ENCODE measurements around the gene PCBP3.

The PCBP3 gene

DNA sequence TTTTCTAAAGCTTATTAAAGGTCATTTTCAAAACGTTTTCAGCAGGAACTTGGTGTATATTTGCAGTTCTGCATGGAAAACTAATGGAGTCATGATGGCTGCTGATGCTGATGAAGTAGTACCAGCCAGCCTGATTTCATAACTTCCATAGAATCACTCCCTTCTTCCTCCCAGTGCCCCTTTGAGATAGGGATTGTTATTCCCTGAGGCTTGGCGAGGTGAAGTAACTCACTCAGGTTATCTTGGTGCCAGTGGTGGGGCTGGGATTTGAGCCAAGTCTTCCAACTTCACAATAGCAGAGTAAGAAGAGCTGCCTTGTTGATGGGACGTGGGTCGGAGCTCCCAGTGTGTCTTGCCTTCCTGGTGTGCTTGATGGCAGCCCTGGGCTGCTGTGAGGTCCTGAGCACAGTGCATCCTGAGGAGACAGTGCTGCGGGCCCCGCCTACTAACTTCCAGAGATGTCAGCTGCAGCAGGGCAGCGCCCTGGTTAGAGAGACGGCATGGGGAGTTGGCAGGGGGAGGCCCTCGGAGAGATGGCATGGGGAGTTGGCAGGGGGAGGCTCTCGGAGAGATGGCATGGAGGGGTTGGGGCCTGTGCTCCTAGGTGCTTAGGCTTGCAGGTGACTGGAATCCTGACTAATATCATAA, 92.6 kb downstream of the PCBP3 start:
- H3K27me3 ChIP-seq (replicated peaks; ENCODE audit: insufficient read depth, low read length) = no peaks in the 10 kb centered on the region
- no peak overlapping the region for H3K4me3 ChIP-seq (ENCODE audit: low read length)
- no peaks in the 10 kb centered on the region for H3K36me3 ChIP-seq (replicated peaks; ENCODE audit: insufficient read depth, low read length)
- H2AFZ ChIP-seq (ENCODE audit: low read length) = 0 out of 2 replicates have a peak overlapping the region, but pooled peaks have one; percentile 23
- DNase-seq = no peak
- no peaks in the 10 kb centered on the region for H3K79me2 ChIP-seq (ENCODE audit: low read length)
- H3K4me1 ChIP-seq (ENCODE audit: low read length) = peaks cover 17% of the 10 kb centered on the region
- H3F3A ChIP-seq (ENCODE audit: insufficient read depth, low read length) = no peaks in the 10 kb centered on the region
- no peak overlapping the region for H3K9ac ChIP-seq (ENCODE audit: low read length)
- H4K20me1 ChIP-seq (ENCODE audit: insufficient read depth, low read length) = no peaks in the 10 kb centered on the region
- H3K9me3 ChIP-seq (replicated peaks; ENCODE audit: insufficient read depth, low read length) = no peaks in the 10 kb centered on the region
- H3K9me2 ChIP-seq (replicated peaks; ENCODE audit: insufficient read depth, low read length) = no peaks in the 10 kb centered on the region
- TF ChIP-seq, protein P1, sequence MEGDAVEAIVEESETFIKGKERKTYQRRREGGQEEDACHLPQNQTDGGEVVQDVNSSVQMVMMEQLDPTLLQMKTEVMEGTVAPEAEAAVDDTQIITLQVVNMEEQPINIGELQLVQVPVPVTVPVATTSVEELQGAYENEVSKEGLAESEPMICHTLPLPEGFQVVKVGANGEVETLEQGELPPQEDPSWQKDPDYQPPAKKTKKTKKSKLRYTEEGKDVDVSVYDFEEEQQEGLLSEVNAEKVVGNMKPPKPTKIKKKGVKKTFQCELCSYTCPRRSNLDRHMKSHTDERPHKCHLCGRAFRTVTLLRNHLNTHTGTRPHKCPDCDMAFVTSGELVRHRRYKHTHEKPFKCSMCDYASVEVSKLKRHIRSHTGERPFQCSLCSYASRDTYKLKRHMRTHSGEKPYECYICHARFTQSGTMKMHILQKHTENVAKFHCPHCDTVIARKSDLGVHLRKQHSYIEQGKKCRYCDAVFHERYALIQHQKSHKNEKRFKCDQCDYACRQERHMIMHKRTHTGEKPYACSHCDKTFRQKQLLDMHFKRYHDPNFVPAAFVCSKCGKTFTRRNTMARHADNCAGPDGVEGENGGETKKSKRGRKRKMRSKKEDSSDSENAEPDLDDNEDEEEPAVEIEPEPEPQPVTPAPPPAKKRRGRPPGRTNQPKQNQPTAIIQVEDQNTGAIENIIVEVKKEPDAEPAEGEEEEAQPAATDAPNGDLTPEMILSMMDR (IDR thresholded peaks at IDR 0.05; ENCODE audit: low read length) = no peak
- H3K4me2 ChIP-seq (ENCODE audit: low read depth, low read length) = no peak overlapping the region
- H3K27ac ChIP-seq (ENCODE audit: low read length) = no peak overlapping the region

DNA sequence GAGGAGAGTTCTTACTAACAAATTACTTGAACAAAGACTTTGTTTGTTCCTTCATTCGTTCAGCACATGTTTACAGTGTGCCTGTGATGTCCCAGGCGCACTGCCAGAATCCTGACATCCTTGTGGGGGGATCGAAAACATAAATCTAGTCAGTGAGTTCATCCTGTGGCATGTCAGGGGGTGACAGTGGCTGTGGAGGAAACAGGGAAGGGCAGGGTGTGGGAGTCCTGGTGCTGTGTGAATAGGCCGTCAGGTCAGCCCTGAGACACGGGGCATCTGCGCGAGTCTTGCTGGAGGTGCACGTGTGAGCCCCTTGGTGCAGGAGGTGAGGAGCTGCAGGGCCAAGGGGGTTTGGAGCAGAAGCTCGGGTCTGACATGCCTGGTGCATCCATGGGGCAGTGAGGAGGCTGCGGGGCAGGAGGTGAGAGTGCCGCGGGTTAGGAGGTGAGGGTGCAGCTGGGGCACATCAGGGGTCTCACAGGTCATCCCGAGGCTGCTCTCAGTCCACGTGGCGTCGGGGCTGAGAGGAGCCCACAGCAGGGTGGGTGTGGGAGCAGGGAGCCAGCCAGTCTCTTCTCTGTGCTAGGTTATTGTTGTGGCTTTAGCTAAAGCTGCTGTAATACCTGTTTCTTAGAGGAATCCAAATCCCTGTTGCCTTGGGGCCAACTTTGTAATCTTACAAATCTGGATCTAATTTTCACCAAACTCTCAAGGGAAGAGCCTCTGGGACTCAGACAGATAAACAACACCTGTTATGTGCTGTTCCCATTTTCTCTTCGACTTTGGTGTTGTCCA, 93.4 kb downstream of the PCBP3 start:
- Histone ChIP-seq H3K9me3 (replicated peaks; ENCODE audit: insufficient read depth, low read length) (no peaks in the 10 kb centered on the region), H3K27me3 (replicated peaks; ENCODE audit: insufficient read depth, low read length) (no peaks in the 10 kb centered on the region), H3K9ac (ENCODE audit: low read length) (no peak overlapping the region), H3K27ac (ENCODE audit: low read length) (no peak overlapping the region), H3K79me2 (ENCODE audit: low read length) (no peaks in the 10 kb centered on the region), H3K4me3 (ENCODE audit: low read length) (no peak overlapping the region), H4K20me1 (ENCODE audit: insufficient read depth, low read length) (no peaks in the 10 kb centered on the region), H3K4me1 (ENCODE audit: low read length) (peaks cover 17% of the 10 kb centered on the region), H3K9me2 (replicated peaks; ENCODE audit: insufficient read depth, low read length) (no peaks in the 10 kb centered on the region), H3F3A (ENCODE audit: insufficient read depth, low read length) (no peaks in the 10 kb centered on the region), H3K36me3 (replicated peaks; ENCODE audit: insufficient read depth, low read length) (no peaks in the 10 kb centered on the region), H3K4me2 (ENCODE audit: low read depth, low read length) (no peak overlapping the region), H2AFZ (ENCODE audit: low read length) (no peak overlapping the region)
- no peak for DNase-seq
- TF ChIP-seq EZH2 (optimal IDR thresholded peaks at IDR 0.05; ENCODE audit: low read depth, low read length) (no peak), EZH2phosphoT487 (IDR thresholded peaks at IDR 0.05; ENCODE audit: low read length) (no peak)
- TF ChIP-seq, protein P1 (IDR thresholded peaks at IDR 0.05; ENCODE audit: low read length) = no peak

DNA sequence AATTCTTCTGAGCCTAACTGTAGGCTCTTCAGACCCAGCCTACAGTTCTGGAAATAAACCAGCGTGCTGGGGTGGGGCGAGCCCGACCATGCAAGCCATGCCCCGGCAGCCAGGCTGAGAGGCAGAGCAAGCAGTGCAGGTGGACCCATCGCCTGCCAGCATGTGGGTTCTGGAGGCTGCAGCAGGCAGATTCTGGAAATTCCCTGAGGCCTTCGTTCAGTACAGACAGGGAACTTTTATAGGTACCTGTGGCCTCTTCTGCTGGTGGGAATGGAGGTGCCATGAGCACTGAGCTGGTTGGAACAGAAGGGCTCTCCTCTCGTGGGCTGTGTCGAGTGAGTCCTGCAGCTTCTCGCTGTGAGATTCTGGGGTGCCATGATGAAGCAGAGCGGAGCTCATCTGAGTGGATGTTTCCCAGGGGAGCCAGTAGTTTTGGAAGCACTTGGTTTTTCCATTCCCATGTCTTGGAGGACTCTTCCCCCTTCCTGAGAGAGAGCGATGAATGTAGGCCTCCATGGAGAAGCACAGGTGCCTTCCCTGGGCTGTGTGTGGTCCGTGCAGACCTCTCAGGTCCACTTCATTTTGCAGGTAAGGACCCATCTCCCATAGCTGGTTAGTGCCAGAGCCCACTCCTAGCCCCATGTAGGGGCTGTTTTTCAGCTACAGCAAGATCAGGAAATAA, 94.1 kb downstream of the PCBP3 start:
- Histone ChIP-seq H3K79me2 (ENCODE audit: low read length) (no peaks in the 10 kb centered on the region), H3K27ac (ENCODE audit: low read length) (no peak overlapping the region), H3K9ac (ENCODE audit: low read length) (no peak overlapping the region), H3K4me1 (ENCODE audit: low read length) (peaks cover 17% of the 10 kb centered on the region), H3K27me3 (replicated peaks; ENCODE audit: insufficient read depth, low read length) (no peaks in the 10 kb centered on the region), H3K4me3 (ENCODE audit: low read length) (no peak overlapping the region), H3K9me2 (replicated peaks; ENCODE audit: insufficient read depth, low read length) (no peaks in the 10 kb centered on the region), H4K20me1 (ENCODE audit: insufficient read depth, low read length) (no peaks in the 10 kb centered on the region), H3F3A (ENCODE audit: insufficient read depth, low read length) (no peaks in the 10 kb centered on the region), H3K9me3 (replicated peaks; ENCODE audit: insufficient read depth, low read length) (no peaks in the 10 kb centered on the region), H3K36me3 (replicated peaks; ENCODE audit: insufficient read depth, low read length) (no peaks in the 10 kb centered on the region), H3K4me2 (ENCODE audit: low read depth, low read length) (no peak overlapping the region), H2AFZ (ENCODE audit: low read length) (no peak overlapping the region)
- DNase-seq = no peak
- TF ChIP-seq EZH2 (optimal IDR thresholded peaks at IDR 0.05; ENCODE audit: low read depth, low read length) (no peak), EZH2phosphoT487 (IDR thresholded peaks at IDR 0.05; ENCODE audit: low read length) (no peak)
- TF ChIP-seq, protein P1 (IDR thresholded peaks at IDR 0.05; ENCODE audit: low read length) = no peak

Measured in MM.1S (cell line).